Lower leg skin (tissue), 3 donors: ENCODE measurements around the gene CCL22.

Source experiments
- CTCF ChIP-seq, 3 donors: fragments of 450-650 bp; IDR thresholded peaks; one replicate each; pipeline ENCODE4 v1.5.1; 2016; ENCODE audit warnings: antibody characterized with exemption in 3 of 3, mild to moderate bottlenecking in 3 of 3, moderate library complexity in 2 of 3
- POLR2A ChIP-seq, 2 donors: fragments of 450-650 bp; IDR thresholded peaks; one replicate each; pipeline ENCODE4 v1.6.1; 2016 to 2017; ENCODE audit warnings: antibody characterized with exemption in 2 of 2, mild to moderate bottlenecking in 1 of 2, moderate library complexity in 1 of 2

GRCh38 chr16:57356547-57356946 lies 2.0 kb upstream of the CCL22 start:
- TF ChIP-seq CTCF (IDR thresholded peaks at IDR 0.05) (no peak), POLR2A (IDR thresholded peaks at IDR 0.05) (no peak)
